MV-4-11 (cell line): Measurements from ENCODE around the gene CARMIL3.
"Not testable (repeated sequence)": the region's sequence is repeated elsewhere in the genome, so short reads cannot be mapped to it uniquely, and the experiment has no call there.

Experiments used
- DNase-seq: peaks from one replicate; lab custom pipeline; 2025; lab: John Stamatoyannopoulos, UW

CARMIL3 gene

GRCh38 chr14:24095271-24096068, 43.7 kb downstream of the CARMIL3 start:
- DNase-seq, result peak; percentile 28

- no peak for DNase-seq
Observed at GRCh38 chr14:24096545-24097181, 44.9 kb downstream of the CARMIL3 start.

- no peak for DNase-seq
Observed at GRCh38 chr14:24098229-24098926, 46.6 kb downstream of the CARMIL3 start.

GRCh38 chr14:24098927-24099813, 47.4 kb downstream of the CARMIL3 start:
- no peak for DNase-seq

DNA sequence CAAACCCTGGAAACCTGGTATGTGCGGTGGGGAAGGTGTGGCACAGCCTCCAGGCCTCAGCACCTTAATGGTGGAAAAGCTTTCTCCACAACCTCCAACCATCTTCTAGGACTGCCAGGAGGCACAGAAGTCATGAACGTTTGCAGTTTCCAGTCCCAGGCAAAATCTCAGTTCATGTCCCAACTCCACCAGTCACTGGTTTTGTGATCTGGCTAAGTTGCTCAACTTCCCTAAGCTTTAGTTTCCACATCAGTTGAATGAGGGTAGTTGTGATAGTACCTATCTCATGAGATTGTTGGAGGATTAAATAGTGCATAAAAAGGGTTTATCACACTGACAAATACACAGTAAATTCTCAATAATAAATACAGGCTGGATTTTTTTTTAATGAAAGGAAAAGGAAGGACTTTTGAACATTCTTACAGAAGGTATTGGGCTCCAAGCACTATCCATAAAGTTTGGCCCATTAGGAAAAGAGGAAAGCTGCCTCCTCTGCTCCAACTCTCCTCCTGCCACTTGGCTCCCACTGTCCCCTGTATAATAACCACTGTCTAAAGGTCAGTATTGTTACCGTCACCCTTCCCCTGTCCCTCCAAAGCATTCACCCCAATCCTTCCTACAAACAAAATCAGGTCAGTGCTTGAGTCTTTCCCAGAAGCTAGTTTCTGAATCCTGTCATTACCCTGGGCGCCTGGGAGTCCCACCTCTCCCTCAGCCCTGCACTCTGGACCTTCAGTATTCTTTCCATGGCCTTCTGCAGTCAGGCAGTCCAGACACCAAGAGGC, 48.6 kb downstream of the CARMIL3 start:
- DNase-seq, result peak; percentile 34

GRCh38 chr14:24100982-24101494, 49.2 kb downstream of the CARMIL3 start:
- DNase-seq, result no peak

GRCh38 chr14:24102357-24103048, 50.7 kb downstream of the CARMIL3 start:
- DNase-seq, result no peak

DNA sequence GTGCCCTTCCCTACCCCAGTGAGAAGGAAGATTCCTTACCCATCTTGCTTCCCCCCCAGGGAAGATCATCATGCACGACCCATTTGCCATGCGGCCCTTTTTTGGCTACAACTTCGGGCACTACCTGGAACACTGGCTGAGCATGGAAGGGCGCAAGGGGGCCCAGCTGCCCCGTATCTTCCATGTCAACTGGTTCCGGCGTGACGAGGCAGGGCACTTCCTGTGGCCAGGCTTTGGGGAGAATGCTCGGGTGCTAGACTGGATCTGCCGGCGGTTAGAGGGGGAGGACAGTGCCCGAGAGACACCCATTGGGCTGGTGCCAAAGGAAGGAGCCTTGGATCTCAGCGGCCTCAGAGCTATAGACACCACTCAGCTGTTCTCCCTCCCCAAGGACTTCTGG, 51.6 kb downstream of the CARMIL3 start:
- DNase-seq, result no peak

DNA sequence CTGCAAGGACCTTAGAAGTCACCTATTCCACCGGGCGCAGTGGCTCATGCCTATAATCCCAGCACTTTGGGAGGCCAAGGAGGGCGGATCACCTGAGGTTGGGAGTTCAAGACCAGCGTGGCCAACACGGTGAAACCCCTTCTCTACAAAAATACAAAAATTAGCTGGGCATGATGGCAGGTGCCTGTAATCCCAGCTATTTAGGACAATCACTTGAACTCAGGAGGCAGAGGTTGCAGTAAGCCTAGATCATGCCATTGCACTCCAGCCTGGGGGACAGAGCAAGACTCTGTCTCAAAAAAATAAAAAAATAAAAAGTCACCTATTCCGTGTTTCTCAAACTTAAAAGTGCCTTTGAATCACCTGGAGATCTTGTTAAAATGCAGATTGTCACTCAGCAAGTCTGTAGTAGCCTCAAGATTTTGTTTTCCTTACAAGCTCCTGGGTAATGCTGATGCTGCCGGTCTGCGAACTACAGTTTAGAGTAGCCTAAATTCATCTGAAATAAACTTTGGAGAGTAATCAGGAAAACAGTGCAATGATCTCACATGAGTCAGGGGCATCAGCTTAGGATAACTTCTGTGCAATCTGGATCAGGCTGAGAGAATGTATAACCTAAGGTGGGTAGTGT, 53.9 kb downstream of the CARMIL3 start:
- not testable (repeated sequence) for DNase-seq

DNA sequence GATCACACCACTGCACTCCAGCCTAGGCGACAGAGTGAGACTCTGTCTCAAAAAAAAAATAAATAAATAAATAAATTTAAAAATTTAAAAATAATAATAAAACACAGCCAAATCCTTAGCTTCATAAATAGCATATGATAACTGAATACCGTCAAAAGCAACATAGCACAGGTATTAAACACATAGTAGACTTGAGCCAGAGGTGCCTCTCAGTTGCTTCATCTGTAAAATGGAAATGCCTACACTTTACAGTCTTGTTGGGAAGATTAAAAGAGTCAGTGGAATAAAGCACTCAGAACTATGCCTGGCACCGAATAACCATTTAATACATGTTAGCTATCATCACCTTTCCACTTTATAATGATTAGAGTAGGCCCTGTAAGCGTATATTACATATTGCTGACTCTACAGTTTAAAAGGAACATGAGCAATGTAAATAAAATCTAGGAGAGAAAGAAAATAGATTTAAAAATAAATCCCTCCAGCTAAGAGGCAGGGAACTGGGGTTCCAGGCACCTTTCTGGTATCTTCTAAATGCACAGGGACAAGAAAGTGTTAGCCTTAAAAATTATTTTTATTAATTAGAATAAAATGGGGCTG, 55.0 kb downstream of the CARMIL3 start:
- no peak for DNase-seq

DNA sequence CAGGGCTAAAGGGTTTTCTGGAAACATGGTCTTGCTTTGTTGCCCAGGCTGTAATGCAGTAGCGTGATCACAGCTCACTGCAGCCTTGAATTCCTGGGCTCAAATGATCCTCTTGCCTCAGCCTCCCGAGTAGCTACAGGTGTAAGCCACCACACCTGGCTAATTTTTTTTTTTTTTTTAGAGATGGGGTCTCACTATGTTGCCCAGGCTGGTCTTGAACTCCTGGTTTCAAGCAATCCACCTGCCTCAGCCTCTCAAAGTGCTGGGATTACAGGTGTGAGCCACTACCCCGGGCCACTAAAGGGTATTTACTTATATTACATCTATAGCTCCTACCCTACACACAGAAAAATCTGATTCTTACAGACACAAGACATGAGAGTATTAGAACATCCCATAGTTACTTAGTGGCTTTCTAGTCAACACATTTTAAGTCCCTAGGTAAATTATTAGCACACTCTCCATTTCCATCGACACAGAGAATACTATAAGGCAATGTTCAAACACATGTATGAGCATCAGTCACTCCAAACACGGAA, 56.6 kb downstream of the CARMIL3 start:
- no peak for DNase-seq

GRCh38 chr14:24110060-24110459, 58.3 kb downstream of the CARMIL3 start:
- no peak for DNase-seq

GRCh38 chr14:24110523-24110922, 58.7 kb downstream of the CARMIL3 start:
- no peak for DNase-seq

DNA sequence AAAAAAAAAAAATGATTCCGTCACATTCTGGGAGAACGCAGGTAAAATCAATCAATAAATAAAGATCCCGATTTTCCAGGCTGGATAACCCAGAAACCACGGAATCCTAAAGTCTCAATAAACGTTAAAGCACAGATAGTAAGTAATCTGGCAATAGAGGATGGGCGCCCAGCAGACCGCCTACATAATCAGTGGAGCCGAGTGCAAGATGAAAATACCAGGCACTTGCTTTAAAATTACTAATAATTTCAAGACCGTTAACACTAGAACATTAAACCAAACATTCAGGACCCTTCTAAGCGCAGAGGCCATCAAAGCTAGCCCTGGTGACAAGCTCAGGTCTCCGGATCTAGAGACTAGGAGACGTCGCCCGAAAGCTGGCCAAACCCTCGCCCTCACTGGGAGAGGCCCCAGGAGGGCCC, 61.6 kb downstream of the CARMIL3 start:
- DNase-seq, result no peak

GRCh38 chr14:24113801-24114531, 62.2 kb downstream of the CARMIL3 start:
- DNase-seq, result peak; percentile 96

GRCh38 chr14:24114532-24115421, 63.0 kb downstream of the CARMIL3 start, which contains the start of the genes DCAF11 and NRL:
DCAF11 (plus strand) TSS chr14:24114777; CDS start chr14:24115595, 818 bp downstream.
NRL (minus strand) TSS chr14:24114949; CDS start chr14:24082848, 32,101 bp downstream.
- peak; percentile 100 for DNase-seq
